ENCODE measurements around the gene TXNRD3. TPM values are rescaled to one million over a fixed set of nuclear protein-coding genes. Genes with fewer than 3 reads are reported as not detected.

The TXNRD3 gene
- polyA plus RNA-seq, 3 donors, result 0.57 to 1.7 (median 0.90) TPM

GRCh38 chr3:126638790-126639189 lies 16.1 kb downstream of the TXNRD3 start:
- Histone ChIP-seq H3K9ac (ENCODE audit: insufficient read depth, low read length, poor library complexity, severe bottlenecking) (no peak overlapping the region), H3K4me2 (replicated peaks; ENCODE audit: extremely low read depth, low read length, poor library complexity, severe bottlenecking) (no peak overlapping the region), H2AFZ (ENCODE audit: insufficient read depth, low read depth, low read length, poor library complexity, severe bottlenecking) (no peak overlapping the region), H3K79me2 (ENCODE audit: insufficient read depth, low read length) (no peaks in the 10 kb centered on the region), H3K4me3 (replicated peaks in 1 of 3; ENCODE audit: low read depth in 2 of 3, low read length in 3 of 3) (no peak overlapping the region), H3K36me3 (replicated peaks in 1 of 2; ENCODE audit: control insufficient read depth in 1 of 2, insufficient read depth in 2 of 2, low read length in 2 of 2) (no peaks in the 10 kb centered on the region), H3K4me1 (ENCODE audit: control insufficient read depth in 1 of 2, insufficient read depth in 2 of 2, low read length in 2 of 2) (no peaks in the 10 kb centered on the region), H3K9me3 (replicated peaks in 1 of 2; ENCODE audit: control insufficient read depth in 1 of 2, insufficient read depth in 1 of 2, low read length in 2 of 2) (no peaks in the 10 kb centered on the region), H3K27me3 (ENCODE audit: control insufficient read depth in 2 of 2, insufficient read depth in 2 of 2, low read length in 2 of 2) (no peaks in the 10 kb centered on the region), H4K20me1 (ENCODE audit: insufficient read depth, low read length) (no peaks in the 10 kb centered on the region), H3K27ac (ENCODE audit: low read depth in 1 of 2, low read length in 2 of 2) (no peak overlapping the region)
- Mint-ChIP-seq H3K9me3 (peaks cover 0 to 2% (median 0%) of the 10 kb centered on the region in 7 donors), H3K4me3 (no peak overlapping the region), H3K4me1 (no peaks in the 10 kb centered on the region), H3K27me3 (ENCODE audit: low read depth in 3 of 3) (no peaks in the 10 kb centered on the region), H3K36me3 (no peaks in the 10 kb centered on the region), H3K27ac (no peak overlapping the region)
- no peak for DNase-seq
- TF ChIP-seq, protein P1, sequence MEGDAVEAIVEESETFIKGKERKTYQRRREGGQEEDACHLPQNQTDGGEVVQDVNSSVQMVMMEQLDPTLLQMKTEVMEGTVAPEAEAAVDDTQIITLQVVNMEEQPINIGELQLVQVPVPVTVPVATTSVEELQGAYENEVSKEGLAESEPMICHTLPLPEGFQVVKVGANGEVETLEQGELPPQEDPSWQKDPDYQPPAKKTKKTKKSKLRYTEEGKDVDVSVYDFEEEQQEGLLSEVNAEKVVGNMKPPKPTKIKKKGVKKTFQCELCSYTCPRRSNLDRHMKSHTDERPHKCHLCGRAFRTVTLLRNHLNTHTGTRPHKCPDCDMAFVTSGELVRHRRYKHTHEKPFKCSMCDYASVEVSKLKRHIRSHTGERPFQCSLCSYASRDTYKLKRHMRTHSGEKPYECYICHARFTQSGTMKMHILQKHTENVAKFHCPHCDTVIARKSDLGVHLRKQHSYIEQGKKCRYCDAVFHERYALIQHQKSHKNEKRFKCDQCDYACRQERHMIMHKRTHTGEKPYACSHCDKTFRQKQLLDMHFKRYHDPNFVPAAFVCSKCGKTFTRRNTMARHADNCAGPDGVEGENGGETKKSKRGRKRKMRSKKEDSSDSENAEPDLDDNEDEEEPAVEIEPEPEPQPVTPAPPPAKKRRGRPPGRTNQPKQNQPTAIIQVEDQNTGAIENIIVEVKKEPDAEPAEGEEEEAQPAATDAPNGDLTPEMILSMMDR (IDR thresholded peaks at IDR 0.05), result no peak
- intact Hi-C loops (cut with micrococcal nuclease), result no loop called here
- no CpG with 5 or more reads among the region's 1 CpG for WGBS (ENCODE audit: insufficient coverage)

DNA sequence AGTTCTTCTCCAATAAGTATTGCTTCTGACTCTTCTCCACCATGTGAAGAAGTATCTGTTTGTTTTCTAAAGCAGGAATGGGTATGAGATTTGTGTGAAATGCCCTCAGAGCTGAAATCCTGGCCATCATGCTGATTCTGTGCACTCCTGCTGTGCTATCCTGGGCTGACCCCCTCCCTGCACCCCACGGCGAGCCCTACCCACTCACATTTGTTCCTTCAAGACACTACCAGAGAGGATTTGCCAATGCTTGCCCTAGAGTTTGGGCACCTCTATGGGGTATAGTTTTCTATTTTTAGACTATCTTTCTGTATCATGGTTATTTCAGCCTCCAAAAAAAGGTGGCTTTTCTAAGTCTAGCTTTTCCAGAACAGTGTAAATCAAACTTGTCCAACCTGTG lies 18.5 kb downstream of the TXNRD3 start:
- Histone ChIP-seq H3K9me3 (replicated peaks in 1 of 2; ENCODE audit: control insufficient read depth in 1 of 2, insufficient read depth in 1 of 2, low read length in 2 of 2) (no peaks in the 10 kb centered on the region), H3K79me2 (ENCODE audit: insufficient read depth, low read length) (no peaks in the 10 kb centered on the region), H3K4me2 (replicated peaks; ENCODE audit: extremely low read depth, low read length, poor library complexity, severe bottlenecking) (no peak overlapping the region), H3K9ac (ENCODE audit: insufficient read depth, low read length, poor library complexity, severe bottlenecking) (no peak overlapping the region), H2AFZ (ENCODE audit: insufficient read depth, low read depth, low read length, poor library complexity, severe bottlenecking) (no peak overlapping the region), H3K27ac (ENCODE audit: low read depth in 1 of 2, low read length in 2 of 2) (no peak overlapping the region), H3K4me3 (replicated peaks in 1 of 3; ENCODE audit: low read depth in 2 of 3, low read length in 3 of 3) (no peak overlapping the region), H3K36me3 (replicated peaks in 1 of 2; ENCODE audit: control insufficient read depth in 1 of 2, insufficient read depth in 2 of 2, low read length in 2 of 2) (no peaks in the 10 kb centered on the region), H3K4me1 (ENCODE audit: control insufficient read depth in 1 of 2, insufficient read depth in 2 of 2, low read length in 2 of 2) (no peaks in the 10 kb centered on the region), H4K20me1 (ENCODE audit: insufficient read depth, low read length) (no peaks in the 10 kb centered on the region), H3K27me3 (ENCODE audit: control insufficient read depth in 2 of 2, insufficient read depth in 2 of 2, low read length in 2 of 2) (no peaks in the 10 kb centered on the region)
- intact Hi-C loops (cut with micrococcal nuclease), result no loop called here
- H3K4me3 Mint-ChIP-seq, result no peak overlapping the region
- H3K9me3 Mint-ChIP-seq, result peaks cover 0 to 2% (median 0%) of the 10 kb centered on the region in 7 donors
- no peak overlapping the region for H3K27ac Mint-ChIP-seq
- no peaks in the 10 kb centered on the region for H3K36me3 Mint-ChIP-seq
- TF ChIP-seq, protein P1 (IDR thresholded peaks at IDR 0.05), result no peak
- H3K4me1 Mint-ChIP-seq, result no peaks in the 10 kb centered on the region
- DNase-seq, result no peak
- no CpG with 5 or more reads among the region's 2 CpGs for WGBS (ENCODE audit: insufficient coverage)
- no peaks in the 10 kb centered on the region for H3K27me3 Mint-ChIP-seq (ENCODE audit: low read depth in 3 of 3)
